Left lung (tissue), 10 donors: ENCODE results near the gene PRSS57. TPM values are rescaled to one million over a fixed set of nuclear protein-coding genes. Genes with fewer than 3 reads are reported as not detected.

Experiments
- ATAC-seq: fragments of 200-7000 bp; cut with Tn5 transposase; one replicate; pipeline ENCODE4 v1.9.1; 2020; ENCODE audit warnings: moderate library complexity
- DNase-seq, 4 donors: peaks; one replicate each; pipeline ENCODE4 v3.0.0-alpha.2; 2013 to 2020
- H3K27ac ChIP-seq, 2 donors: fragments of 200-600 bp; sonication (generic) in 1 of 2; one replicate each; pipeline versions ENCODE4 v1.5.0 to v1.8.0; 2020 to 2021
- H3K27me3 ChIP-seq, 2 donors: fragments of 200-600 bp; sonication (generic) in 1 of 2; one replicate each; pipeline versions ENCODE4 v1.5.0 to v1.8.0; 2020 to 2021
- H3K36me3 ChIP-seq, 2 donors: fragments of 200-600 bp; sonication (generic) in 1 of 2; one replicate each; pipeline versions ENCODE4 v1.5.0 to v1.8.0; 2020 to 2021
- H3K4me1 ChIP-seq, 2 donors: fragments of 200-600 bp; one replicate each; pipeline ENCODE4 v1.8.0; 2021
- H3K4me3 ChIP-seq, 2 donors: fragments of 200-600 bp; sonication (generic) in 1 of 2; one replicate each; pipeline versions ENCODE4 v1.5.0 to v1.8.0; 2020 to 2021; ENCODE audit warnings: mild to moderate bottlenecking in 1 of 2
- H3K9me3 ChIP-seq, 2 donors: fragments of 200-600 bp; sonication (generic) in 1 of 2; one replicate each; pipeline versions ENCODE4 v1.5.0 to v1.8.0; 2020 to 2021
- intact Hi-C, 2 donors: fragments of 100-400 bp; cut with DNase I; formaldehyde crosslinking; loops; one replicate each; pipeline versions ENCODE4 v1.11.2 to v1.14.2; 2022
- polyA plus RNA-seq, 6 donors: library from polyadenylated mRNA; unstranded; fragments of 120-200 nt; gene quantifications; one replicate each; pipeline ENCODE4 v1.2.1, GENCODE V29; 2013; ENCODE audit not compliant: insufficient read length in 6 of 6
- total RNA-seq, 2 donors: library from RNA; stranded (reverse); fragmentation: NEBNext Ultra II Directional; extraction: Animal tissue kit (Norgen Biotek cat#: 25700); gene quantifications; one replicate each; pipeline ENCODE4 v1.2.1, GENCODE V29; 2021
- TF ChIP-seq, protein P1 (sequence below), 2 donors: fragments of 200-600 bp; sonication (generic) in 1 of 2; IDR thresholded peaks; one replicate each; pipeline versions ENCODE4 v1.5.0 to v1.8.0; 2021; ENCODE audit warnings: antibody characterized with exemption in 2 of 2
- donor health status: DM: no; HTN: yes; CAD: no.
- donor health status: DM: no; HTN: no; CAD: no.

Gene PRSS57
- total and polyA plus RNA-seq, 8 donors = 0.15 to 0.50 (median 0.29) TPM; not detected in 2

DNA sequence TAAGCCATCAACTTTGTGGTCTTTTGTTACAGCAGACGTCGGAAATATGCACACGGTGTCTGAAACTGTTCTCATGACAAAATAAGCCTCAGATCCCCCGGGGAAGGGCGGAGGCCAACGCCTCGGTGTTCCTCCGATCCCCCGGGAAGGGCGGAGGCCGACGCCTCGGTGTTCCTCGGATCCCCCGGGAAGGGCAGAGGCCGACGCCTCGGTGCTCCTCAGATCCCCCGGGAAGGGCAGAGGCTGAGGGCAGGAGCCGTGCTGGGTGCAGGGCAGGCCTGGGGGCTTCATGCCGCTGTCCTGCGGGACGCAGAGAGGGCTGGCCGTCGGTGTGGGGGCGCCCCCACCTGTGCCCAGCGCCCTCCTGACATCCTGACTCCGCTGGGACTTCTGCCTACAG, 50.9 kb downstream of the PRSS57 start:
- no peak overlapping the region for H3K27ac ChIP-seq
- peaks cover under 1 to 6% of the 10 kb centered on the region in 2 donors for H3K4me1 ChIP-seq
- DNase-seq (no peak), ATAC-seq (no peak)
- no peaks in the 10 kb centered on the region for H3K9me3 ChIP-seq
- no peak overlapping the region for H3K4me3 ChIP-seq
- peaks cover 0 to 61% of the 10 kb centered on the region in 2 donors for H3K36me3 ChIP-seq
- TF ChIP-seq, protein P1, sequence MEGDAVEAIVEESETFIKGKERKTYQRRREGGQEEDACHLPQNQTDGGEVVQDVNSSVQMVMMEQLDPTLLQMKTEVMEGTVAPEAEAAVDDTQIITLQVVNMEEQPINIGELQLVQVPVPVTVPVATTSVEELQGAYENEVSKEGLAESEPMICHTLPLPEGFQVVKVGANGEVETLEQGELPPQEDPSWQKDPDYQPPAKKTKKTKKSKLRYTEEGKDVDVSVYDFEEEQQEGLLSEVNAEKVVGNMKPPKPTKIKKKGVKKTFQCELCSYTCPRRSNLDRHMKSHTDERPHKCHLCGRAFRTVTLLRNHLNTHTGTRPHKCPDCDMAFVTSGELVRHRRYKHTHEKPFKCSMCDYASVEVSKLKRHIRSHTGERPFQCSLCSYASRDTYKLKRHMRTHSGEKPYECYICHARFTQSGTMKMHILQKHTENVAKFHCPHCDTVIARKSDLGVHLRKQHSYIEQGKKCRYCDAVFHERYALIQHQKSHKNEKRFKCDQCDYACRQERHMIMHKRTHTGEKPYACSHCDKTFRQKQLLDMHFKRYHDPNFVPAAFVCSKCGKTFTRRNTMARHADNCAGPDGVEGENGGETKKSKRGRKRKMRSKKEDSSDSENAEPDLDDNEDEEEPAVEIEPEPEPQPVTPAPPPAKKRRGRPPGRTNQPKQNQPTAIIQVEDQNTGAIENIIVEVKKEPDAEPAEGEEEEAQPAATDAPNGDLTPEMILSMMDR (IDR thresholded peaks at IDR 0.05) = no peak
- H3K27me3 ChIP-seq = peaks cover 0 to 11% of the 10 kb centered on the region in 2 donors
- intact Hi-C loops = no loop called here

DNA sequence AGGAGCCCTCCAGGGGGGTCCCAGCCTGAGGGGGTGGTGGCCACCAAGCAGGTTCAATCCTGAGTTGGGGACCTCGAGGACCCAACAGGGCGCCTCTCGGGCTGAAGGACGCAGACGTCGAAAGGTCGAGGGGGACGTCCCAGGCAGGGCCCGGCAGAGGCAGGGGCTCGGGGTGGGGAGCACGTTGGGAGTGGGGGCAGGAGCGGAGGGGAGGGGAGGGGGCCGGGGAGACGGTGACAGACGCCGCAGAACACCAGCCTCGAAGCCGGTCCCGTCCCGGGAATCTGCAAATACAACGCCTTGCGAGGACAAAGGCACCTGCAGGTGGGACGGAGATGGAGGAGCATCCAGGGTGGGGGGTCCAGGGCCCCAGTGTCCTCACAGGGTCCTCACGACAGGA, 51.5 kb downstream of the PRSS57 start:
- DNase-seq (no peak), ATAC-seq (no peak)
- intact Hi-C loops = no loop called here
- no peak overlapping the region for H3K27ac ChIP-seq
- H3K36me3 ChIP-seq = peaks cover 0 to 55% of the 10 kb centered on the region in 2 donors
- H3K4me1 ChIP-seq = peaks cover 6 to 12% of the 10 kb centered on the region in 2 donors
- no peak overlapping the region for H3K4me3 ChIP-seq
- peaks cover 0 to 18% of the 10 kb centered on the region in 2 donors for H3K27me3 ChIP-seq
- TF ChIP-seq, protein P1 (IDR thresholded peaks at IDR 0.05) = no peak
- no peaks in the 10 kb centered on the region for H3K9me3 ChIP-seq

DNA sequence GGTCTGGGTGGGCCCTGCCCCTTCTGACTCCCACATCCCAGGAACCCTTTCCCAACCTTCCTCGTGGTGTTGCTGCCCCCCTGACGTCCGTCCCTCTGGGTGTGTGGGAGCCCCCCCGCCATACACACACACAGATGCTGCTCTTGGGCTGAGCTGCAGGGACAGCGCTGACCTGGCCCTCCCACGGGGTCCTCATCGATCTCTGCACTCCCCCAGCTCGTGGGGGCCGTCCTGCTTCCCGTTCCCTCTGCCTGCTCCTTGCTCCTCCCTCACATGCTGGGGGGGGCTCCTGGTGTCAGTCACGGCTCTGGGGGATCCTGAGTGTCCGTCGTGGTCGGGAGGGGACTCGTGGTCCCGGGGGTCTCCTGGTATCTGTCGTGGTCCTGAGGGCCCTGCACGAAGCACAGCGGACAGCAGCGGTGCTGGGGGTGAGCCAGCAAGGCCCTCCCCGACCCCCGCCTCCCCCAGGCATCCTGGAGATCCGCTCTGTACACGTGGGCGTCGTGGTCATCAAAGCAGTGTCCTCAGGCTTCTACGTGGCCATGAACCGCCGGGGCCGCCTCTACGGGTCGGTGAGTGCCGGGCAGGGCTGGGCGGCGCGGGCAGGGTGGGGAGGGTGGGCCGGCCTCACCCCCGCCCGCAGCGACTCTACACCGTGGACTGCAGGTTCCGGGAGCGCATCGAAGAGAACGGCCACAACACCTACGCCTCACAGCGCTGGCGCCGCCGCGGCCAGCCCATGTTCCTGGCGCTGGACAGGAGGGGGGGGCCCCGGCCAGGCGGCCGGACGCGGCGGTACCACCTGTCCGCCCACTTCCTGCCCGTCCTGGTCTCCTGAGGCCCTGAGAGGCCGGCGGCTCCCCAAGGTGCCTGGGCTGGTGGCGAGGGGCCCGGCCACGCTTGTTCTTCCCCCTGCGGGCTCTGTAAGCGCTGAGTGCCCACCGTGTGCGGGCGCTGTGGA, 52.2 kb downstream of the PRSS57 start:
- ATAC-seq = no peak
- Histone ChIP-seq H3K4me3 (no peak overlapping the region), H3K27me3 (peaks cover 0 to 21% of the 10 kb centered on the region in 2 donors), H3K27ac (no peak overlapping the region), H3K4me1 (peaks cover 7 to 16% of the 10 kb centered on the region in 2 donors), H3K9me3 (no peaks in the 10 kb centered on the region), H3K36me3 (peaks cover 0 to 48% of the 10 kb centered on the region in 2 donors)
- intact Hi-C loops = no loop called here
- DNase-seq = no peak
- TF ChIP-seq, protein P1 (IDR thresholded peaks at IDR 0.05) = no peak

DNA sequence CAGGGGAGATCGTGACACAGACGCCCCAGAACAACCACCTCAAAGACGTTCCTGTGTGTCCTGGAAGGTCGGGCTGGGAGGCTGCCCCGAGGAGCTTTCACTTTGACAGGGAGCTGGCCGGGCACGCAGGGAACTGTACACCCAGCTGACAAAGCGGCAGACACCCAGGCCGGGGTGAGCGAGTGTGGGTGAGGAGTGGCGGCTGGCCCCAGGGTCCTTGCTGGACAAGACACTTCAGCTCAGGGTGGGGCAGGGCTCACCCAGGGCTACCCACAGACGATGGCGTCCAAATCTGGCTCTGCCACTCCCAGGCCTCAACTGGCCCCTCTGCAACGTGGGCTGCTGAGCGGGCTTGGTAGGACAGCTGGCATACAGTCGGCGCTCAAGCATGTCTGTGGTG, 53.5 kb downstream of the PRSS57 start:
- Histone ChIP-seq H3K27ac (no peak overlapping the region), H3K4me1 (peaks cover 7 to 16% of the 10 kb centered on the region in 2 donors), H3K9me3 (no peaks in the 10 kb centered on the region), H3K4me3 (no peak overlapping the region), H3K27me3 (peaks cover 0 to 21% of the 10 kb centered on the region in 2 donors), H3K36me3 (peaks cover 0 to 34% of the 10 kb centered on the region in 2 donors)
- TF ChIP-seq, protein P1 (IDR thresholded peaks at IDR 0.05) = no peak
- intact Hi-C loops = no loop called here
- DNase-seq (no peak), ATAC-seq (no peak)

DNA sequence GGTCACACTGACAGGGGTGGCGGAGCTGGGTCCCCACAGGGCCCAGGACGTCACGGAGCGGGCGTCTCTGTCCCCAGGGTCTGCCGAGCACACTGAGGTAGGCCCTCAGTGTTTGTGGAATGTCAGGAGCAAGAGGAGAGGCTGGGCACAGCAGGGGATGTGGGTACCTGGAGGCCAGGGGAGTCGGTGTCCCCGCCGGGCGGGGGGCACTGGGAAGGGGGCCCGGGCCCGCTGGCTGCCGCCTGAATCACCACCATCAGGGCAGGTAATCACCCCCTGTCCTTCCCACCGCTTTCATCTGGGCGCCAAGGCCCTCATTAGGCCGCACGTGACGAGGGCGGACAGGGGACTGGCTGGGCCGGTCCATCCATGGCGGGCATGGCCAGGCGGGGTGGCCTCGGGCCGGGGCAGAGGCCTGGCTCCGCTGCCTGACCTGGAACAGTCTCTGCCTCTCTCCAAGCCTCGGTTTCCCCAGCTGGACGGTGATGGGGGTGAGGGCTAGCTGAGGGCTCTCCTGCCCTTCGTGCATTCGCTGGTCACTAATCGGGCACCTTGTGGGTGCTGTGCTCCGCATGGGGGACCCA, 54.6 kb downstream of the PRSS57 start:
- intact Hi-C loops = no loop called here
- no peak overlapping the region for H3K27ac ChIP-seq
- peaks cover 0 to 24% of the 10 kb centered on the region in 2 donors for H3K36me3 ChIP-seq
- TF ChIP-seq, protein P1 (IDR thresholded peaks at IDR 0.05) = no peak
- no peak overlapping the region for H3K4me3 ChIP-seq
- ATAC-seq = no peak
- no peaks in the 10 kb centered on the region for H3K9me3 ChIP-seq
- H3K27me3 ChIP-seq = peaks cover 0 to 21% of the 10 kb centered on the region in 2 donors
- no peak for DNase-seq
- H3K4me1 ChIP-seq = peaks cover 7 to 16% of the 10 kb centered on the region in 2 donors
